ENCODE results near the gene CXCL3.

The CXCL3 gene

GRCh38 chr4:74012130-74012529 lies 26.4 kb downstream of the CXCL3 start:
- no peak for DNase-seq

GRCh38 chr4:74009307-74009706 lies 29.2 kb downstream of the CXCL3 start:
- no peak for DNase-seq

- DNase-seq, result no peak
These were observed 32.4 kb downstream of the CXCL3 start for GRCh38 chr4:74006009-74006476.

- DNase-seq, result no peak
These were observed 33.0 kb downstream of the CXCL3 start for GRCh38 chr4:74005528-74005927.

GRCh38 chr4:74004668-74005067 lies 33.8 kb downstream of the CXCL3 start:
- no peak for DNase-seq

- no peak for DNase-seq
These were observed 38.2 kb downstream of the CXCL3 start for GRCh38 chr4:74000301-74000700.

GRCh38 chr4:73998040-73999011 lies 40.2 kb downstream of the CXCL3 start, which contains the start of gene CXCL5:
TSS of gene CXCL5 (minus strand) at chr4:73998677. CDS start at chr4:73998581, 96 bp downstream.
- DNase-seq, result no peak

- no peak for DNase-seq
These were observed 46.4 kb downstream of the CXCL3 start for GRCh38 chr4:73992050-73992449.

GRCh38 chr4:73991742-73992000 lies 46.8 kb downstream of the CXCL3 start:
- DNase-seq, result no peak

GRCh38 chr4:73990988-73991741 lies 47.3 kb downstream of the CXCL3 start:
- no peak for DNase-seq

- DNase-seq, result no peak
These were observed 48.6 kb downstream of the CXCL3 start for GRCh38 chr4:73989928-73990327.

- DNase-seq, result no peak
These were observed 49.5 kb downstream of the CXCL3 start for GRCh38 chr4:73989031-73989430.

- no peak for DNase-seq
These were observed 50.4 kb downstream of the CXCL3 start, which contains the start of gene PPBP for GRCh38 chr4:73988061-73988460. TSS of gene PPBP (minus strand) at chr4:73988190. CDS start at chr4:73988103, 87 bp downstream.
